Mesenchymal stem cell (in vitro differentiated cells and primary cell): Measurements from ENCODE around the gene RAB3B.

Experiments used
- DNase-seq: peaks from one replicate; pipeline ENCODE4 v3.0.0-alpha.2; 2013
- H2AFZ ChIP-seq: one replicate; pipeline ENCODE4 v1.6.1; 2013; ENCODE audit warnings: low read depth, mild to moderate bottlenecking, control low read depth, inconsistent platforms, low read length, moderate library complexity
- H2AK5ac ChIP-seq: 2 replicates; pipeline ENCODE4 v1.6.1; 2013; ENCODE audit warnings: low read length, moderate library complexity, mild to moderate bottlenecking, inconsistent platforms; ENCODE audit not compliant: severe bottlenecking
- H2BK120ac ChIP-seq: one replicate; pipeline ENCODE4 v1.6.1; 2013; ENCODE audit warnings: low read depth, mild to moderate bottlenecking, inconsistent platforms, low read length, moderate library complexity
- H2BK12ac ChIP-seq, 2 experiments: one replicate each; pipeline ENCODE4 v1.6.1; 2013; ENCODE audit warnings: inconsistent platforms in 2 of 2, low read length in 2 of 2, mild to moderate bottlenecking in 2 of 2, moderate library complexity in 2 of 2, control low read depth in 1 of 2
- H2BK15ac ChIP-seq: one replicate; pipeline ENCODE4 v1.6.1; 2013; ENCODE audit warnings: mild to moderate bottlenecking, low read depth, inconsistent platforms; ENCODE audit not compliant: poor library complexity, severe bottlenecking
- H2BK5ac ChIP-seq: 2 replicates; pipeline ENCODE4 v1.6.1; 2013; ENCODE audit warnings: low read depth, mild to moderate bottlenecking, low read length, control low read depth, inconsistent platforms; ENCODE audit not compliant: poor library complexity, severe bottlenecking
- H3K14ac ChIP-seq, 2 experiments: one replicate each; pipeline ENCODE4 v1.6.1; 2013; ENCODE audit warnings: inconsistent platforms in 2 of 2, low read length in 2 of 2, control low read depth in 1 of 2, mild to moderate bottlenecking in 1 of 2, moderate library complexity in 1 of 2
- H3K18ac ChIP-seq, 2 experiments: one replicate each; pipeline ENCODE4 v1.6.1; 2013; ENCODE audit warnings: inconsistent platforms in 2 of 2, low read length in 2 of 2, control low read depth in 1 of 2, low read depth in 1 of 2, mild to moderate bottlenecking in 1 of 2
- H3K23ac ChIP-seq, 2 experiments: one replicate each; pipeline ENCODE4 v1.6.1; 2013; ENCODE audit warnings: inconsistent platforms in 2 of 2, low read length in 2 of 2, mild to moderate bottlenecking in 2 of 2, moderate library complexity in 2 of 2, control low read depth in 1 of 2
- H3K27ac ChIP-seq: 2 replicates; pipeline ENCODE4 v1.5.1; 2013; ENCODE audit warnings: mild to moderate bottlenecking, moderate library complexity, low read length, control low read depth, inconsistent platforms; ENCODE audit not compliant: poor library complexity, severe bottlenecking
- H3K27me3 ChIP-seq, 2 experiments: 2 replicates each; pipeline versions ENCODE4 v1.6.1 to v1.7.0; 2013; ENCODE audit warnings: low read length in 2 of 2, mild to moderate bottlenecking in 2 of 2, moderate library complexity in 2 of 2, control low read depth in 1 of 2, inconsistent platforms in 1 of 2; ENCODE audit not compliant: control insufficient read depth in 1 of 2, insufficient read depth in 1 of 2
- H3K36me3 ChIP-seq, 2 experiments: 2 replicates each; pipeline versions ENCODE4 v1.6.1 to v1.7.0; 2013; ENCODE audit warnings: low read length in 2 of 2, control low read depth in 1 of 2, inconsistent platforms in 1 of 2, low read depth in 1 of 2, mild to moderate bottlenecking in 1 of 2; ENCODE audit not compliant: insufficient read depth in 2 of 2, control insufficient read depth in 1 of 2
- H3K4ac ChIP-seq, 2 experiments: one replicate each; pipeline ENCODE4 v1.6.1; 2013; ENCODE audit warnings: inconsistent platforms in 2 of 2, low read length in 2 of 2, mild to moderate bottlenecking in 2 of 2, moderate library complexity in 2 of 2, control low read depth in 1 of 2, low read depth in 1 of 2
- H3K4me1 ChIP-seq: 2 replicates; pipeline ENCODE4 v1.6.1; 2013; ENCODE audit warnings: low read depth, low read length, control low read depth; ENCODE audit not compliant: control insufficient read depth, insufficient read depth
- H3K4me2 ChIP-seq: 2 replicates; pipeline ENCODE4 v1.6.1; 2013; ENCODE audit warnings: low read length, mild to moderate bottlenecking, inconsistent platforms; ENCODE audit not compliant: poor library complexity, severe bottlenecking
- H3K4me3 ChIP-seq, 2 experiments: 2 replicates each; pipeline versions ENCODE4 v1.5.1 to v1.7.0; 2013; ENCODE audit warnings: low read length in 2 of 2, mild to moderate bottlenecking in 2 of 2, control low read depth in 1 of 2, low read depth in 1 of 2; ENCODE audit not compliant: insufficient read depth in 1 of 2
- H3K79me1 ChIP-seq: replicated peaks from 2 replicates; pipeline ENCODE4 v1.6.1; 2013; ENCODE audit warnings: mild to moderate bottlenecking, control low read depth, low read length, inconsistent platforms; ENCODE audit not compliant: poor library complexity, severe bottlenecking
- H3K9ac ChIP-seq: 2 replicates; pipeline ENCODE4 v1.7.0; 2013; ENCODE audit warnings: mild to moderate bottlenecking, low read length, moderate library complexity
- H3K9me3 ChIP-seq: 2 replicates; pipeline ENCODE4 v1.7.0; 2013; ENCODE audit warnings: mild to moderate bottlenecking, low read length; ENCODE audit not compliant: control insufficient read depth
- H4K8ac ChIP-seq: one replicate; pipeline ENCODE4 v1.6.1; 2013; ENCODE audit warnings: inconsistent platforms, mild to moderate bottlenecking, low read length, moderate library complexity
- H4K91ac ChIP-seq: one replicate; pipeline ENCODE4 v1.6.1; 2013; ENCODE audit warnings: mild to moderate bottlenecking, low read length, inconsistent platforms
- WGBS: methylation state at CpG from one replicate; pipeline ENCODE4 v1.1.7; 2013; ENCODE audit warnings: mixed read lengths; 5-methylcytosine and 5-hydroxymethylcytosine counted together

RAB3B gene

DNA sequence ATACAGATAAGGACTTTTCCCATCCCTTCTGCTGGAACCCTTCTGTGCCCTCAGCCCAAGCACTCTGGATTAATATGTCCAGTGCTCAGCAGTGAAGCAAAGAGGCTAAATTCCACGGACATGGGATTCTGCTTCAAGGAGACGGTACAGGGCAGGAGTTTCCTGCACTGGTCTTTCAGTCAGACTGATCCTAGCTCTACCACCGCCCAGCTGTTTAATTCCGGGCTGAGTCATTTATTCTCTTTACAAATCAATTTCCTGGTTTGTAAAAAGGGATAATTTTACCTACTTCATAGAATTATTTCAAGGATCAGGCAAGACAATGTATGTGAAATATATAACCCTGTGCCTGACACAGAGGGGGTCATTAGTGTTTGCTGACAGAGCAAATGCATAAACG lies 70.4 kb downstream of the RAB3B start:
- WGBS: 84% methylated on average over 3 of the region's 5 CpGs
- no peak overlapping the region for H4K8ac ChIP-seq
- no peak overlapping the region for H2BK12ac ChIP-seq
- H3K4me2 ChIP-seq: no peak overlapping the region
- no peak overlapping the region for H3K14ac ChIP-seq
- no peak overlapping the region for H3K4me3 ChIP-seq
- H2AK5ac ChIP-seq: peak overlapping the region; percentile 14
- H2AFZ ChIP-seq: no peak overlapping the region
- H3K27ac ChIP-seq: no peak overlapping the region
- peaks cover 17% of the 10 kb centered on the region for H3K79me1 ChIP-seq
- no peak for DNase-seq
- H2BK120ac ChIP-seq: no peak overlapping the region
- no peak overlapping the region for H4K91ac ChIP-seq
- H3K4ac ChIP-seq: no peak overlapping the region
- H3K18ac ChIP-seq: no peak overlapping the region
- H3K23ac ChIP-seq: no peak overlapping the region
- no peaks in the 10 kb centered on the region for H3K9me3 ChIP-seq
- no peak overlapping the region for H2BK15ac ChIP-seq
- H3K27me3 ChIP-seq: no peaks in the 10 kb centered on the region
- peaks cover 0 to 16% of the 10 kb centered on the region in 2 experiments for H3K36me3 ChIP-seq
- no peak overlapping the region for H3K9ac ChIP-seq
- peaks cover 10% of the 10 kb centered on the region for H3K4me1 ChIP-seq
- H2BK5ac ChIP-seq: no peak overlapping the region

DNA sequence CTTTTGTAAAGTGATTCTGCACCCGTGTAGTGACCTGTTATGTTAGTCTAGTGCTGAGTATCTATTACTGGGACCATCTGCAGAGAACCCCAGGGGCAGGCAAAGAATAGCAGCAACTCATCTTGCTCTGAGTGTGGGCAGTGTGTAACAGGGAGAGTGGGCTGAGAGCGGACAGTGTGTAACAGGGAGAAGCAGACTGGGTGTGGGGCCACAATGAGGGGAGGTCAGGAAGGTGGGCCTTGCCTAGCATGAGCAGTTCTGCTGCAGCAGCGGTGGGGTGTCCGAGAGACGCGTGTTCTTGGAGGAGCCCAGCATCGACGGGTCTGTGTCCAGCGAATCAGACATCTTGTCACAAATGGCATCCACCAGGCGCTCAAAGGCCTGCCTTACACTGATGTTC lies 70.8 kb downstream of the RAB3B start:
- Histone ChIP-seq H3K23ac (no peak overlapping the region), H2BK12ac (no peak overlapping the region), H3K27ac (no peak overlapping the region), H3K4me1 (peaks cover 10% of the 10 kb centered on the region), H2BK120ac (no peak overlapping the region), H3K9ac (no peak overlapping the region), H2AFZ (no peak overlapping the region), H4K8ac (no peak overlapping the region), H3K4ac (no peak overlapping the region), H3K27me3 (no peaks in the 10 kb centered on the region), H3K36me3 (peaks cover 0 to 14% of the 10 kb centered on the region in 2 experiments), H3K18ac (no peak overlapping the region), H3K4me3 (no peak overlapping the region), H3K9me3 (no peaks in the 10 kb centered on the region), H2AK5ac (no peak overlapping the region), H3K4me2 (no peak overlapping the region), H3K14ac (no peak overlapping the region), H3K79me1 (peaks cover 14% of the 10 kb centered on the region), H2BK15ac (no peak overlapping the region), H4K91ac (no peak overlapping the region), H2BK5ac (no peak overlapping the region)
- WGBS: 98% methylated on average over 10 of the region's 10 CpGs
- DNase-seq: no peak

DNA sequence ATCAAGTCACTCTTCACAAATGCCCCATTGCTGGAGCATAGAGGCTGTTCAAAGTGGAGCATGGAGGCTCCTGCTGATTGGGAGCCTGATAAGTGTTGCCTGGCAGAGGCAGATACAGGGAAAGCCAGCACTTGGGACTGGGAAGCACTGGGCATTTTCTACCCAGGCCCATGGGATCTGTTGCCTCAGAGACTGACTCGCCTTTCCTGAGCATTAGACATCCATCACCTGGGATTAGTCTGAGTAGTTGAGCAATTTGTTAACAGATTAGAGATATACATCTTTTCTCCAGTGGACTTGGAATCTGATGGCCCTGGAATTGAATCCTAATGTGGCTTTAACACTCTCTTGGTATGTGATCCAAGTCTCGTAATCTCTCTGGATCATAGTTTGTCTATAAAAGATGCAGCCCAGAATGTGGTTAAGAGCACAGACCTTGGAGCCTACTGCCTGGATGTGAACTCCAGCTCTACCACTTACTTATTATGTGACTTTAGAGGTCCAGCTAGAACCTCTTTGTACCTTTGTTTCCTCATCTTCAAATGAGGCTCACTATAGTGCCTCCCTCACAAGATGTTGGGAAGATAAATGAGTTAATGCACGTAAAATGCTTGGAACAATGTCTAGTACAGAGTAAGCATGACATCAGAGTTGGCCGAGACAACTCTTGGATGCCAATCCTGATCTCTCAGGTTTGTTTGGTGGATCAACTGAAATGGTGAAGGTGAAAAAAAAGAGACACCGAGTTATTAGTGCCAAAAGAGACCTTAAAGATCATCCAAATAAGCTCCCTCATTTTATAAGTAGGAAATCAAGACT lies 73.7 kb downstream of the RAB3B start:
- Histone ChIP-seq H4K91ac (no peak overlapping the region), H2BK5ac (no peak overlapping the region), H3K4me1 (peaks cover 9% of the 10 kb centered on the region), H3K4me2 (no peak overlapping the region), H3K18ac (no peak overlapping the region), H4K8ac (no peak overlapping the region), H2BK15ac (no peak overlapping the region), H2AK5ac (no peak overlapping the region), H3K9me3 (no peaks in the 10 kb centered on the region), H3K36me3 (peaks cover 0 to 20% of the 10 kb centered on the region in 2 experiments), H3K27me3 (no peaks in the 10 kb centered on the region), H3K4me3 (no peak overlapping the region), H3K23ac (no peak overlapping the region), H3K4ac (no peak overlapping the region), H2BK12ac (no peak overlapping the region), H3K79me1 (peaks cover 7% of the 10 kb centered on the region), H2AFZ (no peak overlapping the region), H3K9ac (no peak overlapping the region), H2BK120ac (no peak overlapping the region), H3K27ac (no peak overlapping the region), H3K14ac (no peak overlapping the region)
- DNase-seq: peak; percentile 51
- 91% methylated on average over 4 of the region's 5 CpGs for WGBS

DNA sequence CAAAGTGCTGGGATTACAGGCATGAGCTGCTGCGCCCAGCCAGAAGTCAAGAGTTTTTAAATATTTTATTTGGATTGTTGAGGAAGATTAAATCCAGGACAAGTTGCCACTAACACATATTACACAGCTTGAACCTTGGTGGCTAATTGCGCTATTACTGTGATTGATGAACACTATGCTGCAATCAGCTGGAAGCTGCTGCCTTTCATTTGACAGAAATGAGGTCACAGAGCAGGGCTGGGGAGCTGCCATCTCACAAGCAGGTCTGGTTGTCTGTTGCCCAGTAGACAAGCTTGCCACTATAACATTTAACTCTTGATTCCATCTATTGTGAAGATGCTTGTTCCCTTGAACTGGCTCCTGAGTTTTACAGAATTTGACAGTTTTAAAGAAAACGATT lies 74.5 kb downstream of the RAB3B start:
- Histone ChIP-seq H2BK120ac (no peak overlapping the region), H2BK12ac (no peak overlapping the region), H3K4ac (no peak overlapping the region), H3K79me1 (peaks cover 5% of the 10 kb centered on the region), H2BK15ac (no peak overlapping the region), H2BK5ac (no peak overlapping the region), H3K14ac (no peak overlapping the region), H3K4me3 (no peak overlapping the region), H4K91ac (no peak overlapping the region), H3K23ac (no peak overlapping the region), H3K9me3 (no peaks in the 10 kb centered on the region), H4K8ac (no peak overlapping the region), H3K4me1 (peaks cover 8% of the 10 kb centered on the region), H2AK5ac (no peak overlapping the region), H3K18ac (no peak overlapping the region), H3K27ac (no peak overlapping the region), H3K36me3 (peaks cover 0 to 20% of the 10 kb centered on the region in 2 experiments), H2AFZ (no peak overlapping the region), H3K4me2 (no peak overlapping the region), H3K9ac (no peak overlapping the region), H3K27me3 (no peaks in the 10 kb centered on the region)
- 94% methylated on average over 2 of the region's 3 CpGs for WGBS
- DNase-seq: no peak
